AG04449 (cell line): ENCODE measurements around the gene ADGRG6.

Experiments used
- CTCF ChIA-PET: fragments of 350-600 bp; formaldehyde crosslinking; extraction: SDS; loops from one replicate; lab custom pipeline; 2021; ENCODE audit warnings: antibody characterized with exemption; lab: Yijun Ruan, JAX
- POLR2A ChIA-PET: fragments of 400-600, 350-600 bp; formaldehyde crosslinking; extraction: SDS; loops from one replicate; lab custom pipeline; 2020; ENCODE audit warnings: antibody characterized with exemption, inconsistent platforms; lab: Yijun Ruan, JAX
- DNase-seq: peaks from one replicate; pipeline ENCODE4 v3.0.0-alpha.2; 2010; ENCODE audit warnings: low read depth, low spot score
- H3K4me3 ChIP-seq: 2 replicates; pipeline ENCODE4 v1.5.1; 2011; ENCODE audit warnings: low read depth, mild to moderate bottlenecking, control low read depth, low read length
- CTCF ChIP-seq: IDR thresholded peaks from one replicate; pipeline ENCODE4 v1.5.1; 2011; ENCODE audit warnings: mild to moderate bottlenecking, moderate library complexity, low read length, control low read depth, inconsistent platforms; ENCODE audit not compliant: insufficient read depth; ENCODE audit errors: missing control alignments

The ADGRG6 gene

GRCh38 chr6:142307963-142308748 is 6.3 kb downstream of the ADGRG6 start:
- CTCF ChIA-PET: interaction anchor here (1.3 kb wide), 1 partner anchor 100 kb away, joined by 3 read pairs; no protein-coding TSS in a partner anchor
- no peak for DNase-seq
- no peak overlapping the region for H3K4me3 ChIP-seq
- no peak for TF ChIP-seq CTCF
- POLR2A ChIA-PET: no interaction called here

- no peak overlapping the region for H3K4me3 ChIP-seq
- CTCF ChIA-PET: interaction anchor here (0.7 kb wide), 1 partner anchor 49 kb away, joined by 3 read pairs; no protein-coding TSS in a partner anchor
Measured at GRCh38 chr6:142309426-142309825, 7.6 kb downstream of the ADGRG6 start.

GRCh38 chr6:142313284-142313683 is 11.5 kb downstream of the ADGRG6 start:
- no peak for TF ChIP-seq CTCF
- CTCF ChIA-PET: no interaction called here
- DNase-seq: no peak
- H3K4me3 ChIP-seq: no peak overlapping the region
- POLR2A ChIA-PET: no interaction called here

More at GRCh38 chr6:142309426-142309825, 7.6 kb downstream of the ADGRG6 start:
- no peak for DNase-seq
- TF ChIP-seq CTCF: no peak
- POLR2A ChIA-PET: no interaction called here

- CTCF ChIA-PET: interaction anchor here (1.2 to 1.5 kb wide), 2 partner anchors 13 to 109 kb away, joined by 3 to 4 read pairs; no protein-coding TSS in a partner anchor
- H3K4me3 ChIP-seq: no peak overlapping the region
- no peak for DNase-seq
- no peak for TF ChIP-seq CTCF
- POLR2A ChIA-PET: no interaction called here
Measured at GRCh38 chr6:142316791-142317368, 15.1 kb downstream of the ADGRG6 start.

- no peak for DNase-seq
- ChIA-PET POLR2A (no interaction called here), CTCF (no interaction called here)
- H3K4me3 ChIP-seq: no peak overlapping the region
- TF ChIP-seq CTCF: no peak
Measured at GRCh38 chr6:142318714-142319113, 16.9 kb downstream of the ADGRG6 start.

- CTCF ChIA-PET: interaction anchor here (1.2 kb wide), 1 partner anchor 9 kb away, joined by 3 read pairs; no protein-coding TSS in a partner anchor
- no peak for TF ChIP-seq CTCF
- H3K4me3 ChIP-seq: no peak overlapping the region
- no peak for DNase-seq
- POLR2A ChIA-PET: no interaction called here
Measured at GRCh38 chr6:142320366-142320765, 18.6 kb downstream of the ADGRG6 start.
